ENCODE measurements around the gene SHF.

SHF gene

DNA sequence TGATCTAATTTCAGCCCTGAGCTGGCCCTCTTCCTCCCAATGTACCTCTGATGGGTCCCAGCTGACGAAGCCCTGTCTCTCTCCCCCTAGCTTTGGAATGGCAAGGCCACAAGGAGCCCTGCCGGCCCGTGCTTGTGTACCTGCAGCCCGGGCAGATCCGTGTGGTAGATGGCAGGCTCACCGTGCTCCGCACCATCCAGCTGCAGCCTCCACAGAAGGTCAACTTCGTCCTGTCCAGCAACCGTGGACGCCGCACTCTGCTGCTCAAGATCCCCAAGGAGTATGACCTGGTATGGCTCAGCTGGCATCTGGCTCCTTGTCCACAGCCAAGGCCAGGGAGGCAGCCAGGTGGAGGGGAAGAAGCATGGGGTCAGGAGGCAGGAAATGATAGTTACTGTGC lies 43.8 kb downstream of the SHF start:
- TF ChIP-seq, protein P1, sequence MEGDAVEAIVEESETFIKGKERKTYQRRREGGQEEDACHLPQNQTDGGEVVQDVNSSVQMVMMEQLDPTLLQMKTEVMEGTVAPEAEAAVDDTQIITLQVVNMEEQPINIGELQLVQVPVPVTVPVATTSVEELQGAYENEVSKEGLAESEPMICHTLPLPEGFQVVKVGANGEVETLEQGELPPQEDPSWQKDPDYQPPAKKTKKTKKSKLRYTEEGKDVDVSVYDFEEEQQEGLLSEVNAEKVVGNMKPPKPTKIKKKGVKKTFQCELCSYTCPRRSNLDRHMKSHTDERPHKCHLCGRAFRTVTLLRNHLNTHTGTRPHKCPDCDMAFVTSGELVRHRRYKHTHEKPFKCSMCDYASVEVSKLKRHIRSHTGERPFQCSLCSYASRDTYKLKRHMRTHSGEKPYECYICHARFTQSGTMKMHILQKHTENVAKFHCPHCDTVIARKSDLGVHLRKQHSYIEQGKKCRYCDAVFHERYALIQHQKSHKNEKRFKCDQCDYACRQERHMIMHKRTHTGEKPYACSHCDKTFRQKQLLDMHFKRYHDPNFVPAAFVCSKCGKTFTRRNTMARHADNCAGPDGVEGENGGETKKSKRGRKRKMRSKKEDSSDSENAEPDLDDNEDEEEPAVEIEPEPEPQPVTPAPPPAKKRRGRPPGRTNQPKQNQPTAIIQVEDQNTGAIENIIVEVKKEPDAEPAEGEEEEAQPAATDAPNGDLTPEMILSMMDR (IDR thresholded peaks at IDR 0.05; ENCODE audit: low read depth, low read length), result no peak
- DNase-seq (ENCODE audit: extremely low read depth, low read depth), result no peak

DNA sequence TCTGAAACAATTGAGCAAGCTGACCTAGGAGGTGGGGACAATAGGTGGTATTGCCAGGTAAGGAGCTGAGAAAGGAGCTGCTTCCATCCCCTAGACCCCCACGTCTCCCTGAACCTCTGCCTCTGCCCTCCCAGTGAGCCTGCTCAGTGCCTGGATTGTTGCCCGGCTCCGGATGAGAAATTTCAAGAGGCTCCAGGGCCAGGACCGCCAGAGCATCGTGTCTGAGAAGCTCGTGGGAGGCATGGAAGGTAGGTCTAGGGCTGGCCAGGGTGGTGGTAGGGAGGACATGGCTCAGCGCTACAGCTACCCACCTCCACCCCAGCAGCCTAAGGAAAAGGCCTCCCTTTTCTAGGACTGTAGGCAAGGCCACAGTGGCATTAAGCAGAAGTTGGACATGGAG lies 44.7 kb downstream of the SHF start:
- no peak for DNase-seq (ENCODE audit: extremely low read depth, low read depth)
- TF ChIP-seq, protein P1 (IDR thresholded peaks at IDR 0.05; ENCODE audit: low read depth, low read length), result no peak

DNA sequence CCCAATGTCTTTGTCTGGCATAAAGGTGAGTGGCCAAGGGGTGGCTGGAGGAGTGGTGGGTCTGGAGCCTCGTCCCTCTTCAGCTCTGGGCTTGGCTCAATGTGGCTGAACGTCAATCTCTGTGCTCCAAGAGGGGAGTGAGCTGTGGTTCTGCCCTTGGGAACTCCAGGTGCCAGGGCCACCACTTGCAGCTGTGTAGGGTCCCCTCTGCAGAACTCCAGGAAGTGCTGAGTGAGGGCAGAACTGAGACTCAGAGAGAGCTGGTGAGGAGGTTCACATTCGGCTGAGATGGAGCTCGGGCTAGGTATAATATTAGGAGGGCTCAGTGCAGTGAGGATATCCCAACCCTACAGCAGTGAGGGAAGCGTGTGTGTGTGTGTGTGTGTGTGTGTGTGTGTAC lies 46.4 kb downstream of the SHF start:
- DNase-seq (ENCODE audit: extremely low read depth, low read depth), result no peak
- TF ChIP-seq, protein P1 (IDR thresholded peaks at IDR 0.05; ENCODE audit: low read depth, low read length), result no peak

DNA sequence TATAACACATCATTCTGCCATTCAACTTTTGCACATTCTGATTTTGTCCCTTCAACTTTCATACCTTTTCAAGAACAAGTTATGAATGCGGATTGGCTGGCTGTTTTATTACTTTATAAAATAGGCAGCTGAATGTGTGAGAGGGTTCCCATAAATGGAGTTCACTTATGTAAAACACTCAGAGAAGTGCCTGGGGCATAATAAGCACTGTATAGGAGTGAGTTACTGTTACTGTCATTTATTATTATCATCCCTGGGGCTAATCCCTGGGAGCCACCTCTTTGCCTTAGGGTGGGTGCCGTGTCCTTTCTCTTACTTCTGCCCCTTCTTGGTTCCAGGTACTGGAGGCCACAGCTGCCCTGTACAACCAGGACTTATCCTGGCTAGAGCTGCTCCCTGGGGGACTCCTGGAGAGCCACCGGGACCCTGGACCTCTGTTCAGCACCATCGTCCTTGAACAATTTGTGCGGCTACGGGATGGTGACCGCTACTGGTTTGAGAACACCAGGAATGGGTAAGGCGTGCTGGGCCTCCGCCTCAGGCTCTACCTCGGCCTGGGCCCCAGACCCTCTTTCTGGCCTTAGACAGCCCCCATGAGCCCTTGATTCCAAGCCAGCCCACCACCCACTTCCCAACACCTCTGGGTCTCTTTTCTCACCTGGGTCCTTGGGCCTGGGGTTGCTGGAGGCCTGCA lies 47.1 kb downstream of the SHF start:
- DNase-seq (ENCODE audit: extremely low read depth, low read depth), result no peak
- TF ChIP-seq, protein P1 (IDR thresholded peaks at IDR 0.05; ENCODE audit: low read depth, low read length), result no peak

DNA sequence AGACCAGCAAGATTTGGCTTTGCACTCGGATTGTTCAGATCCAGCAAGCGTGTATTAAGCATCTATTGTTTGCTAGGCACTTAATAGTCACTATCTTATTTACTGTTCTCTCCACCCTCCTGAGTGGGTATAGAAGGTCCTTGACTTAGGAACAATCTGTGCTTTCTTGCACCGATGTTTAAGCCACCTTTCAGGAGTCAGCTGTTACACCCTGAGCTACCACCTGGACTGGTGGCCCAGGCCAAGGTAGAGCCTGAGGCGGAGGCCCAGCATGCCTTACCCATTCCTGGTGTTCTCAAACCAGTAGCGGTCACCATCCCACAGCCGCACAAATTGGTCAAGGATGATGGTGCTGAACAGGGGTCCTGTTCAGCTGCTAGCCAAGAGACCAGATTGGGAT lies 48.0 kb downstream of the SHF start:
- TF ChIP-seq, protein P1 (IDR thresholded peaks at IDR 0.05; ENCODE audit: low read depth, low read length), result no peak
- DNase-seq (ENCODE audit: extremely low read depth, low read depth), result no peak

DNA sequence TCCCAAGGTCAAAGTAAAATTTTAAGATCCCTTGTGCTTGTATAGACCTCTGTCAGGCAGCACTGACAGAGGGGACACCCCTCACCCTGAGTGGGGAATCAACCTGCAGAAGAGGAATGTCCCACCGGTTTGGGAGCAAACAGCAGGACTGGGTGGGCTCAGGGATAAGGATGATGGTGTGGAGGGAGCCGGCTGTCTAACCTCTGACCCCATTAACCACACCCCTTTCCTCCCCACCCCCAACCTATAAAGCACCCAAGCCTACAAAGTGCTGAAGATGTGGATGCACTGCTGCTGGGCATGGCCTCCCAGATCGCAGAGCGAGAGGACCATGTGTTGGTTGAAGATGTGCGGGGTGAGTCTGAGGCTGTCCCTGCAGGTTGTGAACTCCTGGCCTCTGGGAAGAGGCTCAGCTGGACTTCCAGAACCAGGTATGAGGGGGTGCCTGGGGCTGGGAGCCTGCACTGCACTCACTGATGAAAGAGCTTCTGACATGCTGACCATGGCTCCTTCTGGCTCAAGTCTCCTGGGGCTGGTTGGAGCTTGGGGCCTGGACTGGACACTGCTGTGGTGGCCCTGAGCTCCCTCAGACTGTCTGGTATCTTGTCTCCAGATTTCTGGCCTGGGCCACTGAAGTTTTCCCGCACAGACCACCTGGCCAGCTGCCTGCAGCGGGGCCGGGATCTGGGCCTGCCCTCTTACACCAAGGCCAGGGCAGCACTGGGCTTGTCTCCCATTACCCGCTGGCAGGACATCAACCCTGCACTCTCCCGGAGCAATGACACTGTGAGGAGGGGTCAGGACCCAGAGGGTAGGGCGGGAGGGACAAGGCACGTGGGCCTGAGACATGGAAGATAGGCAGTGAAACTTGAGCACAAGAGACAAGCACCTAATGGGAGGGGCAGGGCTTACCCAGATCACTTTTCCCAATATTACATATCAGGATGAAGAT lies 48.7 kb downstream of the SHF start:
- TF ChIP-seq, protein P1 (IDR thresholded peaks at IDR 0.05; ENCODE audit: low read depth, low read length), result no peak

DNA sequence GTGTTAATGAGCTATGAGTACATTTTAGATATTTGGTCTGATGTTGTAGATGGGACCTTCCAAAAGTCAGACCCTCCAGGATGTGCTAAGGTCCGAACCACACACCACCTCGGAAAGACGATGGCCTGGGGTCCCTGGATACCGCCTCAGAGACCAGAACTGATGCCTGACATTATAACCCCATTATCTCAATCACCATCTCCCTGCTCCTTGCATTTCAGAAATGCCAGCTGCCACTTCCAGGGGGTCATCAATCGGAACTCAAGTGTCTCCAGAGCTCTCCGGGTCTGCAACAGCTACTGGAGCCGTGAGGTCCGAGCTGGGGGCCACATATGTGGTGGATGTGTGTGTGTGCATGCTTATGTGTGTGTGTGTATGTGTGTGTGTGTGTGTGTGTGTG lies 50.1 kb downstream of the SHF start:
- TF ChIP-seq, protein P1 (IDR thresholded peaks at IDR 0.05; ENCODE audit: low read depth, low read length), result no peak
- no peak for DNase-seq (ENCODE audit: extremely low read depth, low read depth)

More for the DNA sequence above, 48.7 kb downstream of the SHF start:
- no peak for DNase-seq (ENCODE audit: extremely low read depth, low read depth)

Data from AG09319 (cell line).